GM12872 (cell line): ENCODE data around the gene LCLAT1.

Source experiments
- TF ChIP-seq, protein P1 (sequence below): IDR thresholded peaks from 3 replicates; pipeline ENCODE4 v1.5.1; 2011; ENCODE audit warnings: low read depth, mild to moderate bottlenecking, low read length, moderate library complexity; ENCODE audit not compliant: insufficient read depth

Gene LCLAT1

DNA sequence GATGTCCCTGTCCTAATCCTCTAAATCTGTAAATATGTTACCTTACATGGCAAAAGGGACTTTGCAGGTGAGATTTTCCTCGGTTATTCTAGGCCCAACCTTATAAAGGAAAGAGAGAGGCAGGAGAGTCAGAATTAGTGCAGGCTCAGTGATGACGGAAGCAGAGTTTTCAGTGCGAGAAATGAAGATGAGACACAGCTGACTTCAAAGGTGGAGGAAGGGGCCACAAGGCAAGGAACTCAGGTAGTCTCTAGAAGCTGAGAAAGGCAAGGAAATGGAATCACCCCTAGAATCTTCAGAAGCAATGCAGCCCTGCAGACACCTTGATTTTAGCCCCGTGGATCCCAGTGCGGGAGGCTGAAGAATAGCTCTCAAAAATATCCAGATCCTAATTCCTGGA lies 7.2 kb upstream of the LCLAT1 start:
- TF ChIP-seq, protein P1, sequence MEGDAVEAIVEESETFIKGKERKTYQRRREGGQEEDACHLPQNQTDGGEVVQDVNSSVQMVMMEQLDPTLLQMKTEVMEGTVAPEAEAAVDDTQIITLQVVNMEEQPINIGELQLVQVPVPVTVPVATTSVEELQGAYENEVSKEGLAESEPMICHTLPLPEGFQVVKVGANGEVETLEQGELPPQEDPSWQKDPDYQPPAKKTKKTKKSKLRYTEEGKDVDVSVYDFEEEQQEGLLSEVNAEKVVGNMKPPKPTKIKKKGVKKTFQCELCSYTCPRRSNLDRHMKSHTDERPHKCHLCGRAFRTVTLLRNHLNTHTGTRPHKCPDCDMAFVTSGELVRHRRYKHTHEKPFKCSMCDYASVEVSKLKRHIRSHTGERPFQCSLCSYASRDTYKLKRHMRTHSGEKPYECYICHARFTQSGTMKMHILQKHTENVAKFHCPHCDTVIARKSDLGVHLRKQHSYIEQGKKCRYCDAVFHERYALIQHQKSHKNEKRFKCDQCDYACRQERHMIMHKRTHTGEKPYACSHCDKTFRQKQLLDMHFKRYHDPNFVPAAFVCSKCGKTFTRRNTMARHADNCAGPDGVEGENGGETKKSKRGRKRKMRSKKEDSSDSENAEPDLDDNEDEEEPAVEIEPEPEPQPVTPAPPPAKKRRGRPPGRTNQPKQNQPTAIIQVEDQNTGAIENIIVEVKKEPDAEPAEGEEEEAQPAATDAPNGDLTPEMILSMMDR = no peak

DNA sequence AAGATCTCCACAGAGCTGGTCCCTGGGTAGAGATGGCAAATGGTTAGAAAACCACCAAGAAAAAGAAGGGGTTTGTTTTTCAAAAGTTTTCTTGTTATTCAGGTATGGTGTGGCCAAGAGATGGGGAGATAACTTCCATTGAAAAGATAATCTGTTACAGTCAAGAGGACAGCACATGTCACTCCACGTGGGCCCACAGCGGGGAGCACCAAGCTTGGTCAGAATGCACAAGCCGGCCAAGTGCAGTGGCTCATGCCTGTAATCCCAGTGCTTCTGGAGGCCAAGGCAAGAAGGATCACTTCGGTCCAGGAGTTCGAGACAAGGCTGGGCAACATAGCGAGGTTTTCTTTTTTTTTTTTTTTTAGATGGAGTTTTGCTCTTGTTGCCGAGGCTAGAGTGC lies 6.0 kb upstream of the LCLAT1 start:
- TF ChIP-seq, protein P1 = no peak

DNA sequence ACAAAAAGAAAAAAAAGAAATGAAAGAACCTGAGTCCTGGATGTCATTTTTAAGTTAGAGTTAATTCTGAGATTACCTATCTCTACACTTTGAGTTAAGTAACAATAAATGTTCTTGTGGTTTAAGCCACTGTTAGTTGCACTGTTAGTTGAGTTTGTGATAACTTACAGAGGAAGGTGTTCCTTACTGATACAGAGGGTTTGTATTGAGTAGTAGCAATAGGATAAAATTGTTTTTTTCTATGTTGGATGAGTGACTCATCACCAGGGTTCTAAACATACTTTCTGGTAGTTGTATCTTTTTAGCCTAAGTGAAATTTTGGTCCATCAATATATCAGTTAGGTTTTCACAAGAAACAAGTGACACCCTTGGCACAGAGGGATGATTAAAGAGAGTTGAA lies 4.0 kb upstream of the LCLAT1 start:
- TF ChIP-seq, protein P1 = no peak

DNA sequence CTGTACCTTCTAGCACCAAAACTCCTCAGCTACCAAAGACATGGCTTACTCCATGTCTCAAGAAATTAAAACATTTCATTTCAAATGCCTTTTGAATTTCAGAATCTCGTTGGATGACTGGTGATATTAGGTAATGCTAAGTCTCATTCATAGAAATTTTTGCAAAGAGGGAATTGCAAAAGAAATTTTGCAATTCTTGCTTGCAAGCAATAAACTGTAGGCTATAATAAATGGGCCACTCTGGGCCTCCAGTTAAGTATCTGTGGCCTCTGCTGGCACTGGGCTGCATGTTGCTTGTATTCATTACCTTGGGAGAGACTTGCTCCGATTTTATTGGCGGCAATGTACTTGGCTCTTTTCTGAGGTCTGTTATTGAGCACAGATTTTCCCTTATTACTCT lies 2.8 kb upstream of the LCLAT1 start:
- TF ChIP-seq, protein P1 = no peak

DNA sequence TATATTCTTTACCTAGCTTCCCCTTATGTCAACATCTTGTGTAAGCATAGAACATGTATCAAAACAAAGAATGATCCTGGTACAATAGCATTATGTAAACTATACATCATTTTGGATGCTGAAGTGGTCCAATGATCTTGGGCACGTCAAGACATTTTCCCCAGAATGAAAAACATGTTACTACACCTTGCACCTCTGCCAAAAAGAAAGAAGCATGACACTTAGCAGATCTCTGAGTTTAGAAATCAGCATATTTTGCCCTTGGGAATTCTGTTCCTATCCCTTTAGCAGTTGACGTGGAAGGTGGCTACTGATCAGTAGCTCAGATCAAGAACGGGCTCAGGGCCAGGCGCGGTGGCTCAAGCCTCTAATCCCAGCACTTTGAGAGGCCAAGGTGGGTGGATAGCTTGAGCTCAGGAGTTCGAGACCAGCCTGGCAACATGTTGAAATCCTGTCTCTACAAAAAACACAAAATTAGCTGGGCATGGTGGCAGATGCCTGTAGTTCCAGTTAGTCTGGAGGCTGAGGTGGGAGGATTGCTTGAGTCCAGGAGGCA lies 1.7 kb upstream of the LCLAT1 start:
- TF ChIP-seq, protein P1 = no peak

DNA sequence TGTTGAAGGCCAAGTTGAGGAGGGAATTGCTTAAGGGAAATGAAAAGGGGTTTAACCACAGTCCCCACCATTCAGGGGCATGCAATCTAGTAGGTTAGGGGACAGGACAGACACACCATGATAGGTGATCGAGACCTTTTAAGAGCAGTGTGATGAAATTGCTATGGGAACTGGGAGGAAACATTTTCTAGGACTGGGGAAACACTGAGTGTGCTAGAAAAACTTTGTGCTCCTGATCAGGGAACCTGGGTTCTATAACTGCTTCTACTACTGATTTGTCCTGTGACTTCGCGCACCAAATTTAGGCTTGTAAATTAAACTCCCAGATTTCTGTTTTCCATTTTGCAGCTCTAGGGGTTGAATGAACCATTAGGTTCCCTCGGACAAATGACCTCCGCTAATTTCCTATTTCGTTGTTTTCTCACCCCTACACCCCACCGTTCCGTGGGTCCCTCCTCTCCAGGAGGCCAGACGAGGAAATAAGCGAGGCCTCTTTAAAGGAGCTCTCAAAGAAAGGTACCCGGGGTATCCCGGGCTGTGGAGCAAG lies 371 bp upstream of the LCLAT1 start:
- TF ChIP-seq, protein P1 = no peak

DNA sequence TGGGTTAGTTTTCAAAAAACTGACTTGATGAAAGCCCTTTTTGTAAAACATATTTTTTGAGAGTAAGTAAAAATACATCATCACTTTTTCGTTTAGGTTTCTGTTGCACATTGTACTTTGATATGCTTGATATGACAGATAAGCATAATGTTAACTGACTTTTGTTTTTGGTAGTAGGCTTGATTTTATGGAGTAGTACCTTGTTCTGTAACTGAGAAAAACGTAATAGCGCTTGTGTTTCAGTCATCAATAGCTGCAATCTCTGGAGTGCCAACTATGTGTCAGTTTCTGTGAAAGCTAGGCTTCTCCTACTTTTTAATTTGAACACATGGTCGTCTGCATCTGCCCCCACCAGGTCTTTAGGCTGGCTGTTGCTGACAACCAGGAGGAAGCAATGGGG lies 1.3 kb downstream of the LCLAT1 start:
- TF ChIP-seq, protein P1 = no peak

DNA sequence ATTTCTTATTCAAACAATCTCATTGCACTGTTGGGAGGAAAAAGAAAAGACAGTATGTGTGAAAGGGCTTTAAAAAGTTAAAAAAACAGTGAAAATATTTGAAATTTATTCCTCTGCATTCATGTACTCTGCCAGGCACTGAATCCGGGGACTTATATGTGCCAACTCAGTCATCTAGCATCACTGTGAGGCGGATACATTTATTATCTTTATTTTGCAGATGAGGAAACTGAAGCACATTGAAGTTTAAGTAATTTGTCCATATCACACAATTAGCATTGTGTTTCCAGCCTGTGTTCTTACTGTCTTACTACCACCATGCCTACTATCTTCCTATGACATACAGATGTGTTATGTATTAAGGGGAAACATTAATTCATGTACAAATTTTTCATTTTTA lies 1.8 kb downstream of the LCLAT1 start:
- TF ChIP-seq, protein P1 = no peak
